Activated T-helper 17 cell treated with anti-CD3 and anti-CD28 coated beads, Interleukin-2, amount 50 U/mL, for 72 hours (primary cell): ENCODE results near the gene SRC. TPM values are rescaled to one million over a fixed set of nuclear protein-coding genes. Genes with fewer than 3 reads are reported as not detected.

Experiments used
- total RNA-seq, 2 donors: library from RNA; stranded (reverse); gene quantifications; one replicate each; pipeline ENCODE4 v1.2.3, GENCODE V29; 2022

The SRC gene
- total RNA-seq, 2 donors from 2014 or later: 5.1 to 6.4 TPM

Other genes starting within 250 kb of the SRC start
- 100 to 1,000 TPM; 112 to 178 TPM for gene RPN2, start 166.8 kb upstream of the SRC start, total RNA-seq
- gene MROH8, start 166.6 kb upstream of the SRC start, total RNA-seq: 1 to 10 TPM in 1 of 2 donors, under 1 TPM in 1; 0.32 to 2.0 TPM
- gene GHRH, start 84.3 kb upstream of the SRC start, total RNA-seq: not detected
- 10 to 100 TPM; 10.5 to 14.0 TPM for gene MANBAL, start 56.5 kb upstream of the SRC start, total RNA-seq
- under 1 TPM in 1 of 2 donors, not detected in 1; 0.66 TPM for gene NNAT, start 175.1 kb downstream of the SRC start, total RNA-seq
- gene BLCAP, start 181.7 kb downstream of the SRC start, total RNA-seq: 10 to 100 TPM; 21.6 to 30.0 TPM